ENCODE results near the gene RNU5D-1.
"Not testable (repeated sequence)": the region's sequence is repeated elsewhere in the genome, so short reads cannot be mapped to it uniquely, and the experiment has no call there.

Gene RNU5D-1

DNA sequence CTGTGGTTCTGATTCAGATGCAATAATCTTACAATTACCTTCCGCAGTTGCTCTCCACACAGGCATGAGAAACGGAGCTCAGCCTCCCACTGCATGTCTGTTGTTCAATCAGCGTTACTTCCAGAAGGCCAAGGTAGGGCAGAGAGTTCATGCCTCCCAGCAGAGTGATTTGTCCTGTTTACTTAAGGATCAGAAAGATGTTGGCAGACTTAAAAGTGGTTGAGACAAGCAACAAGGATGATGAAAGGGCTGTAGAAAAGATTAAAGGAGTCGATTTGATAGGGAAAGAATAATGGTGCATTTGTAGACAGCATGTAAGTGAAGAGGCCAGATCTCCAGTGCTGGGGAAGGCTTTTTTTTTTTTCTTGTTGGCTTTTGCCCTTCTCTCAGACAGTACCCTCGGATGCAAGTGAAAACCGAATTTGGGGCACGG lies 29.8 kb downstream of the RNU5D-1 start:
- no peak for DNase-seq (ENCODE audit: extremely low read depth in 1 of 2, low read depth in 1 of 2)

DNA sequence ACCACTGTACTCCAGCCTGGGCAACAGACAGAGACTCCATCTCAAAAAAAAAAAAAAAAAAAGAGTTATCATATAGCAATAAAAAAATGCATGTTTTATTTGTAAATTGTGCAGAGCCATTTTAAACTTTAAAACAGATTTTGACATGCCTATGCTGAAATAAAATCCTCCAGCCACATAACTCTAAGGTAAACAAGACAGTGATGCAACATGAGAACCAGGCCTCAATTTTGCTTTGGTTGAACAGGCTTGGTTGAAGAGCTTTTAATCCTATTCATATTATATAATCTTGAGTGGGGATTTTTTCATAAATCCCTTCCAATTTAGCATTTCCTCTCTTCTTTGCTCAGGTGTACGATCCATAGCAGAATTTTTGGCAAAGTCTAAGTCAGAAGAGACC lies 30.4 kb downstream of the RNU5D-1 start:
- DNase-seq (ENCODE audit: extremely low read depth in 1 of 2, low read depth in 1 of 2), result no peak

- not testable (repeated sequence) for DNase-seq (ENCODE audit: extremely low read depth in 1 of 2, low read depth in 1 of 2)
These were observed 31.6 kb downstream of the RNU5D-1 start for GRCh38 chr1:44699375-44699774.

GRCh38 chr1:44698138-44698537 lies 32.8 kb downstream of the RNU5D-1 start:
- no peak for DNase-seq (ENCODE audit: extremely low read depth in 1 of 2, low read depth in 1 of 2)

DNA sequence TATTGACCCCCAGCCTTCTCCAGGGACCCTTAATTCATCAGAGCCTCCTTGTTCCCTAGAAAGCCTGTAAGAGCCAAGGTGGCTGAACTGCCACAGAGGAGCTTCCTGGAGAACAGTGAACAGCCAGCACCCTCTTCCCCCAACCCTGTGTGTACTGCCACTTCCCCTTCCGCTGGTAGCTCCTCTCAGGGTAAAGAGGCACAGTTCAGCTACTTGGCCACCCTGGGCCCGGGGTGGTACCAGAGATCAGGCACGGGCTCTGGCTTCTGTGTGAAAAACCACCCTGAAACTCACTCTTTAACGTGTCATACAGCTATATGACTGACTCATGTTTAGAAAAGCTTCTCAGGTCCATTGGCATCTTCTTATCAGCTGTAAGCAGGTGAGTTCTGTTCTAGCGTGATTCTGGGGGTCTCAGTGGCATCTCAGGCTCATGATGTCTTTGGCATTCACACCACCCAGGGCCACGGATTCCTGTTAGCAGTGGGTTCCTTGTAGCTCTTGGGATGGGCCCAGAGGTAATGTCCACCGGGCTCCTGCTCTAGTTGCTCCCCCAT lies 34.1 kb downstream of the RNU5D-1 start:
- DNase-seq (ENCODE audit: extremely low read depth in 1 of 2, low read depth in 1 of 2), result no peak

- DNase-seq (ENCODE audit: extremely low read depth in 1 of 2, low read depth in 1 of 2), result no peak
These were observed 34.9 kb downstream of the RNU5D-1 start for GRCh38 chr1:44696101-44696500.

DNA sequence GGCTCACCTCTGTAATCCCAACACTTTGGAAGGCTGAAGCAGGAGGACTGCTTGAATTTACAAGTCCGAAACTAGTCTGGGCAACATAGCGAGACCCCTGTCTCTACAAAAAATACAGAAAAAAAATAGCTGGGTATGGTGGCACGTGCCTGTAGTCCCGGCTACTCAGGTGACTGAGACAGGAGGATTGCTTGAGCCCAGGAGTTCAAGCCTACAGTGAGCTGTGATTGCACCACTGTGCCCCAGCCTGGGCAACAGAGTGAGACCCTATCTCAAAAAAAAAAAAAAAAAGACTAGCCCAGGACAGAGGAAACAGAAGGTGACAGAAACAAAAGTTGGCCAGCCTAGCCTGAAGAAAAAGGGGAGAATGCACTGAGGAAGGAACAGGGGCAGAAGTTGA lies 35.3 kb downstream of the RNU5D-1 start:
- no peak for DNase-seq (ENCODE audit: extremely low read depth in 1 of 2, low read depth in 1 of 2)

DNA sequence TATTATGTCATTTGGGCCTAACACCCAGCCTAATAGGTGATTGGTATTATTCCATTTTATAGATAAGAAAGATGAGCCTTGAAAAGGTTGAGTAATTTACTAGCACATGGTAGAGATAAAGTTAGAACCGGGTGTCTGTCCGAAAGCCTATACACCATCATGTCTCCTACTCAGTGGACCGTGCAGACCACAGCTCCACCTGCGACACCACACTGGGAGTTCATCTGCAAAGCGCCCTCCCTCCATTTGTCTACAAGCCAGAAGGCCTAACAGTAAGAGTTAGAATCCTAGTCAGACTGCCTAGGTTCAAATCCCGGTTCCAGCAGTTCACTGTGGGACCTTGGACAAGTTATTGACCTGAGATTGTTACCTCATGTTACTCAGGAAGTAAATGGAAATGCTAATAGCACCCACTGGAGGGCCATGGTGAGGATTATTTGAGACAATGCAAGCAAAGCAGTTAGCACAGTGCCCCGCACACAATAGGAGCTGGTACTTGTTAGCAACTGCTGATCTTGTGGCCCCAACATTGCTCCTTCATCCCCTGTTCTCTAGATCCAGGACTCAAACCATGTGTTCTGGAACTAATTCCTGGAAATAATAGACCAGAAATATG lies 36.0 kb downstream of the RNU5D-1 start:
- no peak for DNase-seq (ENCODE audit: extremely low read depth in 1 of 2, low read depth in 1 of 2)

GRCh38 chr1:44693900-44694299 lies 37.1 kb downstream of the RNU5D-1 start:
- no peak for DNase-seq (ENCODE audit: extremely low read depth in 1 of 2, low read depth in 1 of 2)

DNA sequence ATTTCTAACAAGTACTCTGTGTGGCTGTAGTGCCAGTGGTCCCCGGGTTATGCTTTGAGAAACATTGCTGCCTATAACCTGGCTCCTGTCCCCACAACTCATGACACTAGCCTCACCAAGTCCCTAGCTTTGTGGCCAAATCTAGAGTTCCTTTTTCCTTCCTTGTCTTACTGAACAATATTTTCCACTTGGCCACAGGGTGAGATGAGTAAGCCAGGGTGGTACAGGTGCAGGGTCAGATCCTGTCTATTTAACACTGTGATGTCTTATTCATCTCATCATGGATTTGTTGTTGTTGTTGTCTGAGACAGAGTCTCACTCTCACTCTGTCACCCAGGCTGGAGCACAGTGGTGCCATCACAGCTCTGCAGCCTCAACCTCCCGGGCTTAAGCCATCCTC lies 37.8 kb downstream of the RNU5D-1 start:
- no peak for DNase-seq (ENCODE audit: extremely low read depth in 1 of 2, low read depth in 1 of 2)

DNA sequence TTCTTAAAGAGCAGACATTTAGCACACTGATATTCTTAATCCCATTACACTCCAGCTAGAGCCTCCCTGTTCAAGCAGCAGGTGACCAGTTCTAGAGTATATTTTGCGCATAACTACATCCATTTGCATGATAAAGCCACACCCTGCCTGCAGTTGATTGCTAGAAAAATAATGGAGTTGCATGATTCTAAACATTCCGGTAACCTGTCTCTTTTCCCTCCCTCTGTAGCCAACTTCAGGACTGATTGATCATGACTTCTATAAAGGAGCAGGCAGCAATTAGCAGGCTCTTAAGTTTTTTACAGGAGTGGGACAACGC lies 41.6 kb downstream of the RNU5D-1 start:
- DNase-seq (ENCODE audit: extremely low read depth in 1 of 2, low read depth in 1 of 2), result no peak

DNA sequence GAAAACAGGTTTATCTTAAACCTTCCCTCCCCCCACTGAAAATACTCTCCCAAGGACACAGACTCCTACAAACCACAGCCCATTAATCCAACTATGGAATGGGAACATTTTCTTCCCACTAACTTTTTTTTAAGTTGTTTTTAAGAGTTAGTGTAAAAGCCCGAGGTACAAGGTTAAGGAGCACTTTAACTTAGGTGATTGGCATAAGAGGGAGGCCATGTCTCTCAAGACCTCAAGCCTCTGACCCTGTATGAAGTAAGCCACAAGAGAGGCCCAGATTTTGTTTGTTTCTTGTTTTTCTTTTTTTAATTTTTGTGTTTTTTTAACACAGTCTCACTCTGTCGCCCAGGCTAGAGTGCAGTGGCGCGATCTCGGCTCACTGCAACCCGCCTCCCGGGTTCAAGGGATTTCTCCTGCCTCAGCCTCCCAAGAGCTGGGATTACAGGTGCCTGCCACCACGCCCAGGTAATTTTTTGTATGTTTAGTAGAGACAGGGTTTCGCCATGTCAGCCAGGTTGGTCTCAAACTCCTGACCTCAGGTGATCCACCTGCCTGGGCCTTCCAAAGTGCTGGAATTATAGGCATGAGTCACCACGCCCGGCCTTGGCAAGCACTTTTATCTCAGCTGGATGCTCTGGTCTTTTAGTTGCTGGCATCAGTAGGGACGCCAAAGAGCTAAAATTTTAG lies 42.1 kb downstream of the RNU5D-1 start:
- DNase-seq (ENCODE audit: extremely low read depth in 1 of 2, low read depth in 1 of 2), result no peak

DNA sequence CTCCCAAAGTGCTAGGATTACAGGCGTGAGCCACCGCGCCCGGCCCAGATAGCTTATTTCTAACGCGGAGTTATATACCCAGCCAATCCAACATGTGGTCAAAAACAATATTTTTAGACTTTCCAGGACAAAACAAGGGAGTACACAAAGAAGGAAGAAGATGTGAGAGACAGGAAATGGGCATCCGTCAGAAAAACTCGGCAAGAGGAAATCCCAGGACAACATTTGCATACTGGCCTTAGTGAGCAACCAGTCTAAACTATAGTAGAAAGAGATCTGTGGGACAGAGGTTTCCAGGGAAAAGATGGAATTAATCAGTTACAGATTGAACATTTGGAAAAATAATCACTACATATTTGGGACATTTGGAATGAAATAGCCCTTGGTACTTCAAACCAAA lies 45.1 kb downstream of the RNU5D-1 start:
- no peak for DNase-seq (ENCODE audit: extremely low read depth in 1 of 2, low read depth in 1 of 2)

DNA sequence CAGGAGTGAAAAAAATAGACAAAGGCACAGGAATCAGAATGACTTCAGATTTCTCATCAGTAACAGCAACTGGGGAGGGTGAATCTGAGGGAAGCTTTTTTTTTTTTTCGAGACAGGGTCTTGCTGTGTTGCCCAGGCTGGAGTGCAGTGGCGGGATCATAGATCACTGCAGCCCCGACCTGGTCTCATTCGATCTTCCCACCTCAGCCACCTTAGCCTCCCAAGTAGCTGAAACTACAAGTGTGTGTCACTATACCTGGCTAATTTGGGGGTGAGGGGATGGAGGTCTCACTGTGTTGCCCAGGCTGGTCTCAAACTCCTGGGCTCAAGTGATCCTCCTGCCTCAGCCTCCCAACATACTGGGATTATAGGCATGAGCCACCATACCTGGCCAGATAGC lies 45.8 kb downstream of the RNU5D-1 start:
- no peak for DNase-seq (ENCODE audit: extremely low read depth in 1 of 2, low read depth in 1 of 2)

- no peak for DNase-seq (ENCODE audit: extremely low read depth in 1 of 2, low read depth in 1 of 2)
These were observed 46.4 kb downstream of the RNU5D-1 start for GRCh38 chr1:44684525-44684924.

DNA sequence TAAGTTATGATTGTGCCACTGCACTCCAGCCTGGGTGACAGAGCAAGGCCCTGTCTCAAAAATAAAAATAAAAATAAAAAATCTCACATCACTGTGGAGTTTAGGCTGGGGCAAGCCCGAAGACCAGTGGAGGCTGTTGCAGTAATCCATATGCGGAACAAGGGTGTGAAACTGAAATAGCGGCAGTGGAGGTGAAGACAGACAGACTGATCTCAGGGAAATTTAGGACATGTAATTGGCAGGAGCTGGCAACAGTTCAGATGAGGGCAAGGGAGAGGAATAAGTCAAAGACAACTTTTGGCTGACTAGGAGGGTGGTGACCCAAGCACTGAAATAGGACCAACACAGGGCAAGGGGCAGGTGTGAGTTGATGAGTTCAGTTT lies 48.1 kb downstream of the RNU5D-1 start:
- no peak for DNase-seq (ENCODE audit: extremely low read depth in 1 of 2, low read depth in 1 of 2)

DNA sequence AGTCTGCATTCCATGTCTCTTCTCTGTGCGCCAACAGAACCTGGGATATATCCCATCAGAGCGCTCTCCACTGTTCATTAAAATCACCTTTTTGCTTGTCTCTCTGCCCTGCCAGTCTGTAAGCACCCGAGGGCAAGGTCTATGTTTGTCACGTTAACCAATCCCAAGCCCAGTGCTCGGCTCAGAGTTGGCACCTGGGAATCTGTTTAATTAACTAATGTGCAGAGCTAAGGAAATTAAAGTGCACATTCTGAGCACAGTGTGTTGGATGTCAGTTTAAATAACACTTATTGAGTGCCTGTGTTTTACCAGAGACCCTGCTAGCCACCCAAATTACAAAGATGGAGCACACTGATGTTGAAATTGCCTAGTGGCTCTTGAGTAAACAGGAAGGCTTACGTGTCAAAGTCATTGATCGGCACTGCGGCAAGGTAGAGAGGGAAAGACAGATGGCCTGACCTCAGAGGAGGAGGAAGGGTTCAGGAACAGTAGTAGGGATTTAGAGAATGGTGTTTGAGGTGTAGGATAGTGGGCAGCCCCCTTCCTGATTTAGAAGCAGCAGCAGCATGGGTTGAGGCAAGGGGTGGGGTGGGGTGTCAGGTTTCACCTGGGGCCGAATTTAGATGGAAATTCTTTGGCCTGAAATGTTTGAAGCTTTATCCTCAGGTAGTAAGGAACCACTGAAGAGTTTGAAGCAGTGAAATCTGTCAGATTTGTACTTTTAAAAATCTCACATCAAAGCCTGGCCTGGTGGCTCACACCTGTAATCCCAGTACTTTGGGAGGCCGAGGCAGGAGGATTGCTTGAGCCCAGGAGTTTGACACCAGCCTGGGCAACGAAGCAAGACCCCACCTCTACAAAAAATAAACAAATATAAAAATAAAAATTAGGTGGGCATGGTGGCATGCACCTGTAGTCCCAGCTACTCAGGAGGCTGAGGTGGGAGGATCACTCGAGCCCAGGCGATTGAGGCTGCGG lies 48.8 kb downstream of the RNU5D-1 start:
- DNase-seq (ENCODE audit: extremely low read depth in 1 of 2, low read depth in 1 of 2), result no peak
